KMS-11 (cell line): Measurements from ENCODE around the gene SNUPN.

ENCODE experiments used
- H2AFZ ChIP-seq: fragments of 200-600 bp; sonication (generic); 2 replicates; pipeline ENCODE4 v1.6.1; 2016; ENCODE audit warnings: antibody characterized with exemption, mixed run types, low read depth
- H3K27ac ChIP-seq: fragments of 200-600 bp; sonication (generic); 2 replicates; pipeline ENCODE4 v1.6.1; 2016; ENCODE audit warnings: mild to moderate bottlenecking, mixed run types
- H3K27me3 ChIP-seq: fragments of 200-600 bp; sonication (generic); 2 replicates; pipeline ENCODE4 v1.6.1; 2017; ENCODE audit warnings: mild to moderate bottlenecking, low read depth, mixed run types, moderate library complexity; ENCODE audit not compliant: insufficient read depth
- H3K36me3 ChIP-seq: fragments of 200-600 bp; sonication (generic); 2 replicates; pipeline ENCODE4 v1.6.1; 2017; ENCODE audit warnings: mild to moderate bottlenecking, mixed run types; ENCODE audit not compliant: insufficient read depth
- H3K4me1 ChIP-seq: fragments of 200-600 bp; sonication (generic); 2 replicates; pipeline ENCODE4 v1.6.1; 2016; ENCODE audit warnings: mild to moderate bottlenecking, low read depth, mixed run types; ENCODE audit not compliant: poor library complexity, severe bottlenecking
- H3K4me2 ChIP-seq: fragments of 200-600 bp; sonication (generic); 2 replicates; pipeline ENCODE4 v1.7.0; 2016; ENCODE audit warnings: mild to moderate bottlenecking, mixed run types
- H3K4me3 ChIP-seq: fragments of 200-600 bp; sonication (generic); IDR thresholded peaks from 2 replicates; pipeline ENCODE4 v1.6.1; 2017; ENCODE audit warnings: low read depth, low read length, mixed read lengths; ENCODE audit not compliant: insufficient read depth
- H3K79me2 ChIP-seq: fragments of 200-600 bp; sonication (generic); 2 replicates; pipeline ENCODE4 v1.6.1; 2016; ENCODE audit warnings: low read depth, mixed run types; ENCODE audit not compliant: insufficient read depth
- H3K9ac ChIP-seq: fragments of 200-600 bp; sonication (generic); 2 replicates; pipeline ENCODE4 v1.6.1; 2016; ENCODE audit warnings: mild to moderate bottlenecking, mixed run types
- H4K20me1 ChIP-seq: fragments of 200-600 bp; sonication (generic); 2 replicates; pipeline ENCODE4 v1.6.1; 2016; ENCODE audit warnings: mild to moderate bottlenecking, mixed run types; ENCODE audit not compliant: insufficient read depth
- CTCF ChIP-seq: fragments of 200-600 bp; sonication (generic); conservative IDR thresholded peaks from 2 replicates; pipeline ENCODE4 v1.6.1; 2017; ENCODE audit warnings: low read depth, mild to moderate bottlenecking, antibody characterized with exemption, low read length, moderate library complexity, mixed read lengths

The SNUPN gene

GRCh38 chr15:75641603-75642002 lies 16.1 kb upstream of the SNUPN start:
- no peak overlapping the region for H3K4me3 ChIP-seq
- H3K4me2 ChIP-seq = peak overlapping the region; percentile 61; the same call in 1 of the 2 replicates
- no peaks in the 10 kb centered on the region; the same call in 1 of the 2 replicates for H3K27me3 ChIP-seq
- H3K79me2 ChIP-seq = peaks cover 32% of the 10 kb centered on the region
- 0 out of 2 replicates have a peak, but pooled peaks cover 4% of the 10 kb centered on the region for H3K36me3 ChIP-seq
- H3K4me1 ChIP-seq = peaks cover 27% of the 10 kb centered on the region
- no peak overlapping the region for H3K9ac ChIP-seq
- no peak overlapping the region; the same call in 1 of the 2 replicates for H3K27ac ChIP-seq
- H2AFZ ChIP-seq = no peak overlapping the region
- no peaks in the 10 kb centered on the region for H4K20me1 ChIP-seq
- no peak for TF ChIP-seq CTCF

- Histone ChIP-seq H3K27me3 (no peaks in the 10 kb centered on the region; the same call in 1 of the 2 replicates), H3K4me3 (no peak overlapping the region), H3K27ac (peak overlapping the region; percentile 85), H2AFZ (peak overlapping the region; percentile 68; the same call in 1 of the 2 replicates), H3K4me2 (peak overlapping the region; percentile 61), H4K20me1 (no peaks in the 10 kb centered on the region), H3K36me3 (0 out of 2 replicates have a peak, but pooled peaks cover 4% of the 10 kb centered on the region), H3K79me2 (peaks cover 32% of the 10 kb centered on the region), H3K4me1 (peaks cover 31% of the 10 kb centered on the region), H3K9ac (peak overlapping the region; percentile 89; the same call in 1 of the 2 replicates)
- no peak for TF ChIP-seq CTCF
Observed at GRCh38 chr15:75641179-75641503, 15.6 kb upstream of the SNUPN start.

GRCh38 chr15:75640483-75641178 lies 15.1 kb upstream of the SNUPN start:
- H3K4me2 ChIP-seq = peak overlapping the region; percentile 61
- H3K4me3 ChIP-seq = no peak overlapping the region
- H3K4me1 ChIP-seq = peaks cover 32% of the 10 kb centered on the region
- peak overlapping the region; percentile 89 for H3K9ac ChIP-seq
- no peaks in the 10 kb centered on the region for H4K20me1 ChIP-seq
- 0 out of 2 replicates have a peak, but pooled peaks cover 4% of the 10 kb centered on the region for H3K36me3 ChIP-seq
- H2AFZ ChIP-seq = peak overlapping the region; percentile 68; the same call in 1 of the 2 replicates
- H3K27me3 ChIP-seq = no peaks in the 10 kb centered on the region
- peaks cover 32% of the 10 kb centered on the region for H3K79me2 ChIP-seq
- peak overlapping the region; percentile 85 for H3K27ac ChIP-seq
- peak; percentile 49; the same call in 1 of the 2 replicates for TF ChIP-seq CTCF

GRCh38 chr15:75639709-75640482 lies 14.4 kb upstream of the SNUPN start, which contains the start of gene IMP3:
Gene IMP3, minus strand, starts transcription at chr15:75640224. Its CDS starts 56 bp downstream, at chr15:75640168.
- Histone ChIP-seq H2AFZ (peak within 1 kb of the TSS; percentile 68), H3K27me3 (no peaks in the 10 kb centered on the region), H4K20me1 (no peaks in the 10 kb centered on the region), H3K4me3 (no peak within 1 kb of the TSS), H3K36me3 (0 out of 2 replicates have a peak, but pooled peaks cover 4% of the 10 kb centered on the region), H3K27ac (peak within 1 kb of the TSS; percentile 85), H3K4me1 (peaks cover 32% of the 10 kb centered on the region), H3K9ac (peak within 1 kb of the TSS; percentile 89), H3K4me2 (peak within 1 kb of the TSS; percentile 70), H3K79me2 (peaks cover 32% of the 10 kb centered on the region)
- no peak for TF ChIP-seq CTCF
